GM19467 (cell line): ENCODE results near the gene ACOT6.
"Not testable (repeated sequence)": the region's sequence is repeated elsewhere in the genome, so short reads cannot be mapped to it uniquely, and the experiment has no call there.

ENCODE experiments used
- ATAC-seq: cut with Tn5 transposase; IDR thresholded peaks from one replicate; pipeline ENCODE4 v1.9.1; 2021; ENCODE audit warnings: mild to moderate bottlenecking, moderate library complexity; ENCODE audit not compliant: unreplicated experiment

ACOT6 gene

GRCh38 chr14:73594491-73594890, 17.8 kb upstream of the ACOT6 start:
- ATAC-seq = no peak

- no peak for ATAC-seq
Observed at GRCh38 chr14:73599499-73599898, 12.8 kb upstream of the ACOT6 start.

GRCh38 chr14:73602994-73603393, 9.3 kb upstream of the ACOT6 start:
- no peak for ATAC-seq

- no peak for ATAC-seq
Observed at GRCh38 chr14:73606271-73606670, 6.0 kb upstream of the ACOT6 start.

- no peak for ATAC-seq
Observed at GRCh38 chr14:73607241-73607640, 5.1 kb upstream of the ACOT6 start.

- ATAC-seq = no peak
Observed at GRCh38 chr14:73610687-73611086, 1.6 kb upstream of the ACOT6 start.

GRCh38 chr14:73613046-73613383, 698 bp downstream of the ACOT6 start:
- no peak for ATAC-seq

GRCh38 chr14:73613419-73613963, 1.2 kb downstream of the ACOT6 start:
- ATAC-seq = no peak

- no peak for ATAC-seq
Observed at GRCh38 chr14:73616831-73617230, 4.5 kb downstream of the ACOT6 start.

- no peak for ATAC-seq
Observed at GRCh38 chr14:73619524-73619923, 7.2 kb downstream of the ACOT6 start.

- no peak for ATAC-seq
Observed at GRCh38 chr14:73620268-73620667, 8.0 kb downstream of the ACOT6 start.

- no peak for ATAC-seq
Observed at GRCh38 chr14:73623504-73624054, 11.3 kb downstream of the ACOT6 start.

- no peak for ATAC-seq
Observed at GRCh38 chr14:73625706-73626105, 13.4 kb downstream of the ACOT6 start.

GRCh38 chr14:73627151-73627558, 14.8 kb downstream of the ACOT6 start:
- no peak for ATAC-seq

- ATAC-seq = no peak
Observed at GRCh38 chr14:73630009-73630780, 17.9 kb downstream of the ACOT6 start.

GRCh38 chr14:73633116-73634010, 21.0 kb downstream of the ACOT6 start:
- ATAC-seq = no peak

GRCh38 chr14:73634011-73634833, 21.9 kb downstream of the ACOT6 start:
- no peak for ATAC-seq

- ATAC-seq = not testable (repeated sequence)
Observed at GRCh38 chr14:73636355-73636754, 24.0 kb downstream of the ACOT6 start.

- no peak for ATAC-seq
Observed at GRCh38 chr14:73637830-73638229, 25.5 kb downstream of the ACOT6 start.

- no peak for ATAC-seq
Observed at GRCh38 chr14:73640796-73641365, 28.6 kb downstream of the ACOT6 start.
